GM12872 (cell line): ENCODE results near the gene RXFP4.
A peak's percentile ranks its signal among the peaks of the same experiment; 100 is the strongest.

Source experiments
- TF ChIP-seq, protein P1 (sequence below): IDR thresholded peaks from 3 replicates; pipeline ENCODE4 v1.5.1; 2011; ENCODE audit warnings: low read depth, mild to moderate bottlenecking, low read length, moderate library complexity; ENCODE audit not compliant: insufficient read depth

RXFP4 gene

DNA sequence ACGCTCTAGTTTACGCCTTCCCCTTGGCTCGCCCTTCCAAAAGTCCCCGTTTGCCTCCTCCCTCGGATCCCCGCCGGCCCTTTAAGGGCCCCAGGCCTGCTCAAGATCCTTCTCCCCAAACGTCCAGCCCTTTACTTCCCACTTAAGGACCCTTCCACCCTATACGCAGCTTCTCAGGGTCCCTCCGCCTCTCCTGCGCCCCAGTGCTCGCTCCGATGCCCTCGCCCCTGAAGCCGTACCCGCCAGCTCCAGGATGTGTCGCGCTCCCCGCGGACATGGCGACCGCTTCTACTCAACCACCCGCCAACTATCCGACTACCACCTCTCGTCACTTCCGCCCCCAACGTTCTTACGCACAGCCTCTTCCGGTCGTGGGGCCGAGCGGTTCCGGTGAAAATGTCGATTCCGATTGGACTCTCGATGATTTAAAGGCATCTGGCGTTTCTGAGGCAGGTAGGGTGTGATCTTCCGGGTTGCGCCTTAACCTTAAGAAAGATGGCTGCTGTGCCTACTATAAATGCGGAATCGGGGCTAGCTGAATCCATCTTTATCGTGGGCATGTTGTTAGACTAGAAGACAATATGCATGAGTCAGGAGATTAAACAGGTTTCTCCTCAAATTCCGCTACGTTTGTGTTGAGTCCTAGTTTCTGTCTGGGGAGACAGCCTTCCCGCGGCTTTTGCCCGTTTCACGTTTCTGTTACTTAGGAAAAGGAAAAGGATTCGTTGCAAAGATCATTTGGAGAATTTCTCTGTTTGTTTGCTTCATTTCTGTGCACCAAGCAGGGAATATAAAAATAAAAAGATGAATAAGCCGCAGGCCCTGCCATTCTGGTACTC is 7.1 kb upstream of the RXFP4 start, which contains the start of gene KHDC4:
KHDC4 (minus strand) TSS at position 317 of the 839 bp plus-strand sequence; CDS start at position 277, 40 bp downstream.
- TF ChIP-seq, protein P1, sequence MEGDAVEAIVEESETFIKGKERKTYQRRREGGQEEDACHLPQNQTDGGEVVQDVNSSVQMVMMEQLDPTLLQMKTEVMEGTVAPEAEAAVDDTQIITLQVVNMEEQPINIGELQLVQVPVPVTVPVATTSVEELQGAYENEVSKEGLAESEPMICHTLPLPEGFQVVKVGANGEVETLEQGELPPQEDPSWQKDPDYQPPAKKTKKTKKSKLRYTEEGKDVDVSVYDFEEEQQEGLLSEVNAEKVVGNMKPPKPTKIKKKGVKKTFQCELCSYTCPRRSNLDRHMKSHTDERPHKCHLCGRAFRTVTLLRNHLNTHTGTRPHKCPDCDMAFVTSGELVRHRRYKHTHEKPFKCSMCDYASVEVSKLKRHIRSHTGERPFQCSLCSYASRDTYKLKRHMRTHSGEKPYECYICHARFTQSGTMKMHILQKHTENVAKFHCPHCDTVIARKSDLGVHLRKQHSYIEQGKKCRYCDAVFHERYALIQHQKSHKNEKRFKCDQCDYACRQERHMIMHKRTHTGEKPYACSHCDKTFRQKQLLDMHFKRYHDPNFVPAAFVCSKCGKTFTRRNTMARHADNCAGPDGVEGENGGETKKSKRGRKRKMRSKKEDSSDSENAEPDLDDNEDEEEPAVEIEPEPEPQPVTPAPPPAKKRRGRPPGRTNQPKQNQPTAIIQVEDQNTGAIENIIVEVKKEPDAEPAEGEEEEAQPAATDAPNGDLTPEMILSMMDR: peak; percentile 30; the same call in 1 of the 3 replicates

DNA sequence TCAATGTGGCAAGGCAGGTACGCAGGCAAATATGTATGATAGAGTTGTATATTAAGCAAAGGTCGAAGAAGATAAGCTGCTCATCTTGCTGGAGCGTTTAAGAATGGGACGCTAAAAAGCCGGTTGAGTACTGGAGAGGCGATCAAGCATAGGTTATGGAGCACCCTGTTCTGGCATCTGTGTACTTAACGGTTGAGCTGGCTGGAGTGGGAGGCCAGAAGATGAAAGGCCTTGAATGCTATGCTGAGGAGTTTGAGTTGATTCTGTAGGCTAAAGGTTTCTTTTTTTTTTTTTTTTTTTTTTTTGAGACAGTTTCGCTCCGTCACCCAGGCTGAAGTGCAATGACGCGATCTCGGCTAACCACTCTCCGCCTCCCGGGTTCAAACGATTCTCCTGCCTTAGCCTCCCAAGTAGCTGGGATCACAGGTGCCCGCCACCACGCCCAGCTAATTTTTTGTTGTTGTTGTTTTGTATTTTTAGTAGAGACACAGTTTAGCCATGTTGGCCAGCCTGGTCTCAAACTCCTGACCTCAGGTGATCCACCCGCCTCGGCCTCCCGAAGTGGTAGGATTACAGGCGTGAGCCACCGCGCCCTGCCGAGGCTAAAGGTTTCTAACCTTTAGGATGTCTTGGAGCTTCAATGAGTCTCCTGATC is 6.4 kb upstream of the RXFP4 start:
- TF ChIP-seq, protein P1: no peak

DNA sequence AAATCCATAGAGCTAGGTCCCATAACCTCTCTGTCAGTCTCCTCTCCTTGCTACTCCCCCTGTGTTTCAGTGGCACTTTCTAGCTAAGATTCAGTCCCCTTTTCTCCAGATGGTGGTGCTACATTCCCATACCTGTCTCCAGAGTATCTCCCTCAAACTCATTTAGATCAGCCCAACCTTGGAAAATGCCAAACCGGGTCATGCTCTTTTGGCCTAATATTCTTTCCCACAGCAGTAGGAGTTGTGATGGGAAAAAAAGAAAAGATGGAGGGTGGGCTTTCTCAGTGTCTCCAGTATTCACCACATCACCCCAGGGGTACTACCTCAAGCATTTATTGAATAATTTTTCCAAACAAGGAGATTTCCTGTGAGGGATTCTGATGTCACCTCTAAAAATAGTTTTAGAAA is 3.2 kb upstream of the RXFP4 start:
- TF ChIP-seq, protein P1: peak; percentile 75

DNA sequence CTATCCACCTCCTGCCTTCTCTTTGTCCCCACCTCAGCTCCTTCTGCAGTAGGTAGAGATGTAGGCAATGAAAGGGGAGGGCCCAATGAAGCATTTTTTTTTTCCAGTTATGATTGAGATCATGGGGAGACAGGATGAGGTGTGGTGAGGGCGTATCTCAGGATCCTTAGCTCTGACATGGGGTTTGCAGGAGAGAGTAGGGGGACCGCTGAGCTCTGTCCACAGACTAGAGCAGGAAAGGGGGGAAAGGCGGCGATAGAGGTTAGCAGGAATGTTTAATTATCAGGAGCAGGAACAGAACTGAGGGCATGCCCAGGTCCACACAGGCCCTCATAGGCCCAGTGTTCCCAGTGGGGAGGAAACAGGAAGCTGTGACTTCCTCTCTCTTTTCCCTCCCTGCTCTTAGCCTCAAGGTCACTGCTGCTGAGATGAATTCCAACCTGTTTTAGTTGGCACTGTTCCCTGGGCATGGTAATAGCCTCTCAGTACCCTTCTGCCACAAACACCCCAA is 901 bp upstream of the RXFP4 start:
- TF ChIP-seq, protein P1: no peak

DNA sequence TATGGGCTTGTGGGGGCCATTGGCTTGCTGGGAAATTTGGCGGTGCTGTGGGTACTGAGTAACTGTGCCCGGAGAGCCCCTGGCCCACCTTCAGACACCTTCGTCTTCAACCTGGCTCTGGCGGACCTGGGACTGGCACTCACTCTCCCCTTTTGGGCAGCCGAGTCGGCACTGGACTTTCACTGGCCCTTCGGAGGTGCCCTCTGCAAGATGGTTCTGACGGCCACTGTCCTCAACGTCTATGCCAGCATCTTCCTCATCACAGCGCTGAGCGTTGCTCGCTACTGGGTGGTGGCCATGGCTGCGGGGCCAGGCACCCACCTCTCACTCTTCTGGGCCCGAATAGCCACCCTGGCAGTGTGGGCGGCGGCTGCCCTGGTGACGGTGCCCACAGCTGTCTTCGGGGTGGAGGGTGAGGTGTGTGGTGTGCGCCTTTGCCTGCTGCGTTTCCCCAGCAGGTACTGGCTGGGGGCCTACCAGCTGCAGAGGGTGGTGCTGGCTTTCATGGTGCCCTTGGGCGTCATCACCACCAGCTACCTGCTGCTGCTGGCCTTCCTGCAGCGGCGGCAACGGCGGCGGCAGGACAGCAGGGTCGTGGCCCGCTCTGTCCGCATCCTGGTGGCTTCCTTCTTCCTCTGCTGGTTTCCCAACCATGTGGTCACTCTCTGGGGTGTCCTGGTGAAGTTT is 550 bp downstream of the RXFP4 start:
- TF ChIP-seq, protein P1: no peak

DNA sequence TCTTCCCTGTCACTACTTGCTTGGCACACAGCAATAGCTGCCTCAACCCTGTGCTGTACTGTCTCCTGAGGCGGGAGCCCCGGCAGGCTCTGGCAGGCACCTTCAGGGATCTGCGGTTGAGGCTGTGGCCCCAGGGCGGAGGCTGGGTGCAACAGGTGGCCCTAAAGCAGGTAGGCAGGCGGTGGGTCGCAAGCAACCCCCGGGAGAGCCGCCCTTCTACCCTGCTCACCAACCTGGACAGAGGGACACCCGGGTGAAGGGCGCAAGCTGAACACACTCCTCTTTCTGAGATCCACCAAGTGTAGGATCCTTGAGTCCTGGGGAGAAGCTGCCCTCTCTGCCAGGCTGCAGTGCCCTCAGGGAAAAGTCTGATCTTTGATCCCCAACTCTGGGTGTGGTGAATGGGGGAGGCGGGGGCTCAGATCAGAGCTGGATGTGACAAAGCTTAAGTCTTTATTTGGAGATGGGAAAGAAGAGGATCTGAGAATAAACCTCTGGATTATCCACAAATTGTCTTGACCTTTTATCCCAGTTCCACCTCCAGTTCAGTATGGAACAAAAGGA is 1.2 kb downstream of the RXFP4 start:
- TF ChIP-seq, protein P1: no peak

DNA sequence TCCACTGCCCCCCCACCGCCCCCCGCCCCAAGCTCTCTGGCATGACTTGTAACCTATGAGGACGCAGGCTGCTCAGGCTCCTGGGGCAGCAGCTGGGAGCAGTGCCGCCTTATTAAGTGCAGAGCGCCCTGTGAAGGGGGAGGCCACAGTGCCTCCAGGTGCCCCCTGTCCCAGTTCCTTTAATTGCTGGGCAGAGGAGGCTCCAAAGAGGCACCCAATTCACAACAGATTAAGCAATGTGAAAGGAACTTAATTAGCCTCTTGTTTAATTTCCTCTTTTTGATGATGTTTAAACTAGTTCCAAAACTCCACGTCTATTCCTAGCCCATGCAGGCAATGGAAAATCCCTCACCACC is 3.0 kb downstream of the RXFP4 start:
- TF ChIP-seq, protein P1: no peak
